OCI-LY3 (cell line): ENCODE measurements around the gene GLYATL3.

ENCODE experiments used
- H2AFZ ChIP-seq: fragments of 200-600, 300-600 bp; shearing (Covaris generic); 2 replicates; pipeline ENCODE4 v1.6.0; 2014; ENCODE audit warnings: antibody characterized with exemption, low read depth, low read length
- H3K27ac ChIP-seq: fragments of 200-600, 300-600 bp; sonication (generic); 2 replicates; pipeline ENCODE4 v1.5.1; 2014; ENCODE audit warnings: mild to moderate bottlenecking, low read length, moderate library complexity, mixed read lengths
- H3K27me3 ChIP-seq: fragments of 200-600, 300-600 bp; sonication (generic); 2 replicates; pipeline ENCODE4 v1.6.1; 2014; ENCODE audit warnings: low read depth, low read length, mixed read lengths
- H3K36me3 ChIP-seq: fragments of 200-600, 300-600 bp; sonication (generic); replicated peaks from 2 replicates; pipeline ENCODE3; 2014; ENCODE audit warnings: low read depth, low read length, mixed read lengths
- H3K4me1 ChIP-seq: fragments of 300-600, 200-600 bp; sonication (generic); 2 replicates; pipeline ENCODE4 v1.6.1; 2014; ENCODE audit warnings: low read length, mixed read lengths
- H3K4me2 ChIP-seq: fragments of 200-600, 300-600 bp; sonication (generic); 2 replicates; pipeline ENCODE4 v1.6.1; 2014; ENCODE audit warnings: low read length, mixed read lengths
- H3K4me3 ChIP-seq: fragments of 300-600, 200-600 bp; sonication (generic); 2 replicates; pipeline ENCODE4 v1.5.1; 2014; ENCODE audit warnings: antibody characterized with exemption, mild to moderate bottlenecking, low read length, moderate library complexity
- H3K79me2 ChIP-seq: fragments of 300-600, 200-600 bp; shearing (Covaris generic); 2 replicates; pipeline ENCODE4 v1.6.1; 2014; ENCODE audit warnings: mild to moderate bottlenecking, low read length, mixed read lengths
- H3K9ac ChIP-seq: fragments of 300-600, 200-600 bp; shearing (Covaris generic); 2 replicates; pipeline ENCODE4 v1.6.0; 2014; ENCODE audit warnings: mild to moderate bottlenecking, low read length, moderate library complexity
- H3K9me3 ChIP-seq: fragments of 200-600, 300-600 bp; shearing (Covaris generic); 2 replicates; pipeline ENCODE4 v1.6.1; 2014; ENCODE audit warnings: low read length, mixed read lengths; ENCODE audit not compliant: insufficient read depth
- H4K20me1 ChIP-seq: fragments of 200-600, 300-600 bp; sonication (generic); 2 replicates; pipeline ENCODE4 v1.6.1; 2016; ENCODE audit warnings: low read length, mixed read lengths; ENCODE audit not compliant: insufficient read depth
- EZH2phosphoT487 ChIP-seq: fragments of 200-600 bp; shearing (Covaris generic); IDR thresholded peaks from 2 replicates; pipeline ENCODE4 v1.6.1; 2018; ENCODE audit warnings: antibody characterized with exemption, mixed run types, low read depth
- TF ChIP-seq, protein P1 (sequence below): fragments of 200-600, 300-600 bp; sonication (generic); IDR thresholded peaks from 2 replicates; pipeline ENCODE4 v1.5.1; 2014; ENCODE audit warnings: antibody characterized with exemption, low read length, low read depth

GLYATL3 gene

DNA sequence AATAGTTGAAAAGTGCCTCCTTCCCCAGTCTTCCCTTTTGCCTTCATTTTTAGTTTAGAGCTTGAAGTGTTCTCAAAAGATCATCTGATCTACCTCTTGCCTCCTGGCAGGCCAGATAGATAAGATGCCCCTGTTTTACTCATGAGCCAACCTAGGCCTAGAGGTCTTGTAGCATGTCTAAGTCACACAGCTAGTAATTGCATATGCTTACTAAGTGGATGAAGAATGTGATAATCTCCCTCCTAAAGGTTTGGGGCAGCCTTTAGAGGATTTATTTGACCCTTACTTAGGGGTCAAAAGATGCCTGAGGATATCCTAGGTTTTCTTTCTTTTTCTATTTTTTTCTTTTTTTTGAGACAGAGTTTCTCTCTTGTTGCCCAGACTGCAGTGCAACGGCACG lies 52.9 kb downstream of the GLYATL3 start:
- Histone ChIP-seq H3K9me3 (no peaks in the 10 kb centered on the region), H3K9ac (no peak overlapping the region), H3K4me3 (no peak overlapping the region), H3K79me2 (no peaks in the 10 kb centered on the region), H3K4me1 (peaks cover 5% of the 10 kb centered on the region; the same call in 1 of the 2 replicates), H2AFZ (no peak overlapping the region), H3K27ac (no peak overlapping the region), H4K20me1 (no peaks in the 10 kb centered on the region), H3K36me3 (no peaks in the 10 kb centered on the region), H3K4me2 (no peak overlapping the region), H3K27me3 (no peaks in the 10 kb centered on the region)
- TF ChIP-seq EZH2phosphoT487 = no peak
- TF ChIP-seq, protein P1, sequence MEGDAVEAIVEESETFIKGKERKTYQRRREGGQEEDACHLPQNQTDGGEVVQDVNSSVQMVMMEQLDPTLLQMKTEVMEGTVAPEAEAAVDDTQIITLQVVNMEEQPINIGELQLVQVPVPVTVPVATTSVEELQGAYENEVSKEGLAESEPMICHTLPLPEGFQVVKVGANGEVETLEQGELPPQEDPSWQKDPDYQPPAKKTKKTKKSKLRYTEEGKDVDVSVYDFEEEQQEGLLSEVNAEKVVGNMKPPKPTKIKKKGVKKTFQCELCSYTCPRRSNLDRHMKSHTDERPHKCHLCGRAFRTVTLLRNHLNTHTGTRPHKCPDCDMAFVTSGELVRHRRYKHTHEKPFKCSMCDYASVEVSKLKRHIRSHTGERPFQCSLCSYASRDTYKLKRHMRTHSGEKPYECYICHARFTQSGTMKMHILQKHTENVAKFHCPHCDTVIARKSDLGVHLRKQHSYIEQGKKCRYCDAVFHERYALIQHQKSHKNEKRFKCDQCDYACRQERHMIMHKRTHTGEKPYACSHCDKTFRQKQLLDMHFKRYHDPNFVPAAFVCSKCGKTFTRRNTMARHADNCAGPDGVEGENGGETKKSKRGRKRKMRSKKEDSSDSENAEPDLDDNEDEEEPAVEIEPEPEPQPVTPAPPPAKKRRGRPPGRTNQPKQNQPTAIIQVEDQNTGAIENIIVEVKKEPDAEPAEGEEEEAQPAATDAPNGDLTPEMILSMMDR = no peak

GRCh38 chr6:49553384-49553783 lies 53.7 kb downstream of the GLYATL3 start:
- H3K27me3 ChIP-seq = no peaks in the 10 kb centered on the region
- no peaks in the 10 kb centered on the region for H3K9me3 ChIP-seq
- TF ChIP-seq EZH2phosphoT487 = no peak
- TF ChIP-seq, protein P1 = no peak
- no peaks in the 10 kb centered on the region for H4K20me1 ChIP-seq
- H3K9ac ChIP-seq = no peak overlapping the region
- H3K4me3 ChIP-seq = no peak overlapping the region
- peaks cover 5% of the 10 kb centered on the region; the same call in 1 of the 2 replicates for H3K4me1 ChIP-seq
- H3K4me2 ChIP-seq = no peak overlapping the region
- no peak overlapping the region for H3K27ac ChIP-seq
- no peaks in the 10 kb centered on the region for H3K79me2 ChIP-seq
- H2AFZ ChIP-seq = 0 out of 2 replicates have a peak overlapping the region, but pooled peaks have one; percentile 2
- no peaks in the 10 kb centered on the region for H3K36me3 ChIP-seq

GRCh38 chr6:49555951-49556350 lies 56.2 kb downstream of the GLYATL3 start:
- H3K27ac ChIP-seq = no peak overlapping the region
- H3K27me3 ChIP-seq = no peaks in the 10 kb centered on the region
- no peak overlapping the region for H3K4me2 ChIP-seq
- H3K9ac ChIP-seq = no peak overlapping the region
- no peaks in the 10 kb centered on the region for H3K9me3 ChIP-seq
- H3K4me1 ChIP-seq = peaks cover 5% of the 10 kb centered on the region; the same call in 1 of the 2 replicates
- no peak overlapping the region for H2AFZ ChIP-seq
- no peak overlapping the region for H3K4me3 ChIP-seq
- H3K36me3 ChIP-seq = no peaks in the 10 kb centered on the region
- no peaks in the 10 kb centered on the region for H3K79me2 ChIP-seq
- no peaks in the 10 kb centered on the region for H4K20me1 ChIP-seq
- TF ChIP-seq, protein P1 = no peak
- no peak for TF ChIP-seq EZH2phosphoT487

DNA sequence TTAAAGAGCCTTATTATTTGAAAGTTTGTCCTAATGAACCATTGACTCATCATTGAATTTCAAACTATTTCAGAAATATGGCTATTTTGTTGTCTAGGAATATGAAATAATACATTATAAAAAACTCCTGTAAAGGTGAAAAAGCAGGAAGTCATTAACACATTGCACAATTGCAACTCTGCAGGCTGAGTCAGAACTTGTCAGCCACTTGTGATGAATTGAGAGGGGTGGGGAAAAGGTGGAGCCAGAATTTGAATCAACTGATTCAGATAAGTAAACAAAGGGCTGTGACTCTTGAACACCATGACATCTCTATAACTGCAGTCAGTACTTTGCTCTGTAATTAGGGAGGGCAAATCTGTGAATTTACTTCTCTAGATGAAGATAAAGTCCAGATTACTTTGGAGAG lies 56.7 kb downstream of the GLYATL3 start:
- H3K4me2 ChIP-seq = no peak overlapping the region
- H3K27ac ChIP-seq = no peak overlapping the region
- no peaks in the 10 kb centered on the region for H3K79me2 ChIP-seq

More for the DNA sequence above, 56.7 kb downstream of the GLYATL3 start:
- Histone ChIP-seq H4K20me1 (no peaks in the 10 kb centered on the region), H3K36me3 (no peaks in the 10 kb centered on the region), H3K4me1 (peaks cover 5% of the 10 kb centered on the region; the same call in 1 of the 2 replicates), H3K27me3 (no peaks in the 10 kb centered on the region), H3K9ac (no peak overlapping the region), H3K9me3 (no peaks in the 10 kb centered on the region), H2AFZ (peak overlapping the region; percentile 63), H3K4me3 (no peak overlapping the region)
- TF ChIP-seq EZH2phosphoT487 = no peak
- TF ChIP-seq, protein P1 = no peak
